Right cardiac atrium (tissue), 5 donors: ENCODE measurements around the gene CACNA2D1. TPM values are rescaled to one million over a fixed set of nuclear protein-coding genes. Genes with fewer than 3 reads are reported as not detected.

ENCODE experiments used
- ATAC-seq, 2 donors: fragments of 200-7000 bp; cut with Tn5 transposase; one replicate each; pipeline versions ENCODE4 v1.8.0 to v1.9.1; 2020; ENCODE audit warnings: moderate library complexity in 2 of 2, mild to moderate bottlenecking in 1 of 2
- DNase-seq, 3 donors: peaks; one replicate each; pipeline ENCODE4 v3.0.0-alpha.2; 2020
- H3K27ac ChIP-seq: one replicate; pipeline ENCODE4 v1.5.1; 2013; ENCODE audit warnings: mild to moderate bottlenecking, low read length, control low read depth, moderate library complexity
- H3K27me3 ChIP-seq: one replicate; pipeline ENCODE4 v1.6.1; 2013; ENCODE audit not compliant: control insufficient read depth, insufficient read depth
- H3K4me1 ChIP-seq: one replicate; pipeline ENCODE4 v1.6.1; 2013; ENCODE audit warnings: low read length; ENCODE audit not compliant: control insufficient read depth, insufficient read depth
- H3K4me3 ChIP-seq: one replicate; pipeline ENCODE4 v1.5.1; 2013; ENCODE audit warnings: low read length, control low read depth
- H3K9me3 ChIP-seq: one replicate; pipeline ENCODE4 v1.6.1; 2013; ENCODE audit warnings: low read length; ENCODE audit not compliant: control insufficient read depth
- WGBS: extraction: QIAGEN DNeasy Blood & Tissue Kit; methylation state at CpG from one replicate; pipeline ENCODE4 v1.1.7; 2013; 5-methylcytosine and 5-hydroxymethylcytosine counted together
- intact Hi-C, 4 donors: fragments of 100-400 bp; cut with DNase I; formaldehyde crosslinking; loops; one replicate each; pipeline versions ENCODE4 v1.11.0 to v1.14.0; 2022 to 2023
- polyA plus RNA-seq: library from polyadenylated mRNA; stranded (reverse); fragments of 200-250 nt; gene quantifications from one replicate; pipeline ENCODE4 v1.2.3, GENCODE V29; 2013
- total RNA-seq, 4 donors: library from RNA; stranded (reverse); fragmentation: NEBNext Ultra II Directional; extraction: Animal tissue kit (Norgen Biotek cat#: 25700); gene quantifications; one replicate each; pipeline ENCODE4 v1.2.1, GENCODE V29; 2021
- donor health status: healthy with polysubstance abuse.
- donor health status: DM: no; HTN: yes; CAD: no.
- donor health status: DM: no; HTN: no; CAD: no.
- donor health status: DM: no; HTN: yes; CAD: no; lungs with severe emphysema.
- donor health status: DM: yes; HTN: yes; CAD: no.

Gene CACNA2D1
- total and polyA plus RNA-seq, 5 donors: 9.7 to 55.2 (median 42.4) TPM

GRCh38 chr7:82202107-82202506 lies 241.5 kb downstream of the CACNA2D1 start:
- ATAC-seq: no peak
- DNase-seq: no peak
- Histone ChIP-seq H3K9me3 (no peaks in the 10 kb centered on the region), H3K4me3 (no peak overlapping the region), H3K27ac (no peak overlapping the region), H3K27me3 (no peaks in the 10 kb centered on the region), H3K4me1 (no peaks in the 10 kb centered on the region)
- WGBS: 97% methylated on average over 13 of the region's 13 CpGs
- intact Hi-C loops: no loop called here

GRCh38 chr7:82200601-82201000 lies 243.0 kb downstream of the CACNA2D1 start:
- peaks cover 2% of the 10 kb centered on the region for H3K4me1 ChIP-seq
- no peak overlapping the region for H3K4me3 ChIP-seq
- WGBS: 92% methylated on average over 2 of the region's 2 CpGs
- H3K27ac ChIP-seq: no peak overlapping the region
- ATAC-seq (no peak), DNase-seq (no peak)
- intact Hi-C loops: no loop called here
- H3K9me3 ChIP-seq: no peaks in the 10 kb centered on the region
- no peaks in the 10 kb centered on the region for H3K27me3 ChIP-seq

GRCh38 chr7:82194016-82194643 lies 249.4 kb downstream of the CACNA2D1 start:
- H3K4me3 ChIP-seq: no peak overlapping the region
- no peak overlapping the region for H3K27ac ChIP-seq
- H3K9me3 ChIP-seq: no peaks in the 10 kb centered on the region
- WGBS: 31% methylated on average over 3 of the region's 3 CpGs
- ATAC-seq: peak; percentile 52 to 95
- peak in 1 of 3 donors; percentile 22 for DNase-seq
- H3K27me3 ChIP-seq: no peaks in the 10 kb centered on the region
- H3K4me1 ChIP-seq: peaks cover 2% of the 10 kb centered on the region
- intact Hi-C loops: no loop called here

GRCh38 chr7:82188636-82189035 lies 254.9 kb downstream of the CACNA2D1 start:
- DNase-seq: no peak
- H3K27ac ChIP-seq: no peak overlapping the region
- WGBS: 96% methylated on average over 2 of the region's 2 CpGs
- intact Hi-C loops: no loop called here
- H3K27me3 ChIP-seq: no peaks in the 10 kb centered on the region
- no peak overlapping the region for H3K4me3 ChIP-seq
- H3K4me1 ChIP-seq: no peaks in the 10 kb centered on the region
- no peaks in the 10 kb centered on the region for H3K9me3 ChIP-seq
- ATAC-seq: no peak

- WGBS: 99% methylated on average over 2 of the region's 2 CpGs
- Histone ChIP-seq H3K27ac (no peak overlapping the region), H3K4me3 (no peak overlapping the region), H3K4me1 (no peaks in the 10 kb centered on the region), H3K27me3 (no peaks in the 10 kb centered on the region), H3K9me3 (no peaks in the 10 kb centered on the region)
- DNase-seq (no peak), ATAC-seq (no peak)
- intact Hi-C loops: no loop called here
These were observed 258.1 kb downstream of the CACNA2D1 start for GRCh38 chr7:82185443-82185842.

GRCh38 chr7:82183634-82184033 lies 259.9 kb downstream of the CACNA2D1 start:
- Histone ChIP-seq H3K4me3 (no peak overlapping the region), H3K27me3 (no peaks in the 10 kb centered on the region), H3K4me1 (no peaks in the 10 kb centered on the region), H3K27ac (no peak overlapping the region), H3K9me3 (no peaks in the 10 kb centered on the region)
- ATAC-seq (no peak), DNase-seq (no peak)
- intact Hi-C loops: no loop called here
- 90% methylated on average over 4 of the region's 4 CpGs for WGBS

GRCh38 chr7:82179311-82179710 lies 264.3 kb downstream of the CACNA2D1 start:
- WGBS: 96% methylated on average over 1 of the region's 1 CpG
- intact Hi-C loops: no loop called here
- H3K4me1 ChIP-seq: no peaks in the 10 kb centered on the region
- H3K27ac ChIP-seq: no peak overlapping the region
- H3K27me3 ChIP-seq: no peaks in the 10 kb centered on the region
- ATAC-seq (no peak), DNase-seq (no peak)
- H3K4me3 ChIP-seq: no peak overlapping the region
- H3K9me3 ChIP-seq: no peaks in the 10 kb centered on the region

GRCh38 chr7:82175319-82175718 lies 268.3 kb downstream of the CACNA2D1 start:
- H3K27ac ChIP-seq: no peak overlapping the region
- DNase-seq (no peak), ATAC-seq (no peak)
- intact Hi-C loops: no loop called here
- no peak overlapping the region for H3K4me3 ChIP-seq
- WGBS: 60% methylated on average over 2 of the region's 2 CpGs
- no peaks in the 10 kb centered on the region for H3K9me3 ChIP-seq
- H3K4me1 ChIP-seq: no peaks in the 10 kb centered on the region
- H3K27me3 ChIP-seq: no peaks in the 10 kb centered on the region

- no peak for ATAC-seq
- no peaks in the 10 kb centered on the region for H3K9me3 ChIP-seq
- intact Hi-C loops: no loop called here
- no peaks in the 10 kb centered on the region for H3K27me3 ChIP-seq
- no peaks in the 10 kb centered on the region for H3K4me1 ChIP-seq
- H3K27ac ChIP-seq: no peak overlapping the region
- no peak overlapping the region for H3K4me3 ChIP-seq
- no peak for DNase-seq
- WGBS: 86% methylated on average over 4 of the region's 4 CpGs
These were observed 270.1 kb downstream of the CACNA2D1 start for GRCh38 chr7:82173400-82174021.

GRCh38 chr7:82172881-82173280 lies 270.7 kb downstream of the CACNA2D1 start:
- intact Hi-C loops: no loop called here
- no peak for DNase-seq
- 58% methylated on average over 2 of the region's 2 CpGs for WGBS
- Histone ChIP-seq H3K27me3 (no peaks in the 10 kb centered on the region), H3K27ac (no peak overlapping the region), H3K4me1 (no peaks in the 10 kb centered on the region), H3K4me3 (no peak overlapping the region), H3K9me3 (no peaks in the 10 kb centered on the region)
- ATAC-seq: no peak

- H3K27ac ChIP-seq: no peak overlapping the region
These were observed 271.6 kb downstream of the CACNA2D1 start for GRCh38 chr7:82172017-82172416.

More at GRCh38 chr7:82172017-82172416, 271.6 kb downstream of the CACNA2D1 start:
- intact Hi-C loops: no loop called here
- Histone ChIP-seq H3K27me3 (no peaks in the 10 kb centered on the region), H3K4me3 (no peak overlapping the region), H3K9me3 (no peaks in the 10 kb centered on the region), H3K4me1 (no peaks in the 10 kb centered on the region)
- ATAC-seq (no peak), DNase-seq (no peak)
- 92% methylated on average over 1 of the region's 1 CpG for WGBS
